ENCODE results near the gene OXCT1.
"Not testable (repeated sequence)": the region's sequence is repeated elsewhere in the genome, so short reads cannot be mapped to it uniquely, and the experiment has no call there.

The OXCT1 gene

GRCh38 chr5:41773799-41774198 is 96.4 kb downstream of the OXCT1 start:
- no peak for DNase-seq (ENCODE audit: low spot score)

GRCh38 chr5:41772785-41773442 is 97.3 kb downstream of the OXCT1 start:
- DNase-seq (ENCODE audit: low spot score), result no peak

GRCh38 chr5:41772056-41772455 is 98.2 kb downstream of the OXCT1 start:
- DNase-seq (ENCODE audit: low spot score), result no peak

GRCh38 chr5:41770799-41771198 is 99.4 kb downstream of the OXCT1 start:
- no peak for DNase-seq (ENCODE audit: low spot score)

- no peak for DNase-seq (ENCODE audit: low spot score)
Measured at GRCh38 chr5:41768692-41769091, 101.5 kb downstream of the OXCT1 start.

GRCh38 chr5:41764650-41765049 is 105.6 kb downstream of the OXCT1 start:
- no peak for DNase-seq (ENCODE audit: low spot score)

GRCh38 chr5:41763574-41763973 is 106.7 kb downstream of the OXCT1 start:
- DNase-seq (ENCODE audit: low spot score), result no peak

- no peak for DNase-seq (ENCODE audit: low spot score)
Measured at GRCh38 chr5:41763081-41763480, 107.1 kb downstream of the OXCT1 start.

GRCh38 chr5:41762426-41762825 is 107.8 kb downstream of the OXCT1 start:
- no peak for DNase-seq (ENCODE audit: low spot score)

- no peak for DNase-seq (ENCODE audit: low spot score)
Measured at GRCh38 chr5:41761663-41762062, 108.6 kb downstream of the OXCT1 start.

GRCh38 chr5:41755705-41756104 is 114.5 kb downstream of the OXCT1 start:
- DNase-seq (ENCODE audit: low spot score), result no peak

GRCh38 chr5:41754857-41755256 is 115.4 kb downstream of the OXCT1 start:
- DNase-seq (ENCODE audit: low spot score), result peak; percentile 41

GRCh38 chr5:41751867-41752266 is 118.4 kb downstream of the OXCT1 start:
- DNase-seq (ENCODE audit: low spot score), result no peak

- DNase-seq (ENCODE audit: low spot score), result no peak
Measured at GRCh38 chr5:41748631-41749030, 121.6 kb downstream of the OXCT1 start.

GRCh38 chr5:41747708-41748107 is 122.5 kb downstream of the OXCT1 start:
- DNase-seq (ENCODE audit: low spot score), result no peak

- DNase-seq (ENCODE audit: low spot score), result no peak
Measured at GRCh38 chr5:41747301-41747700, 122.9 kb downstream of the OXCT1 start.

GRCh38 chr5:41742608-41743007 is 127.6 kb downstream of the OXCT1 start:
- DNase-seq (ENCODE audit: low spot score), result not testable (repeated sequence)

GRCh38 chr5:41738710-41739354 is 131.4 kb downstream of the OXCT1 start:
- DNase-seq (ENCODE audit: low spot score), result no peak

- DNase-seq (ENCODE audit: low spot score), result no peak
Measured at GRCh38 chr5:41736641-41737040, 133.6 kb downstream of the OXCT1 start.

- DNase-seq (ENCODE audit: low spot score), result no peak
Measured at GRCh38 chr5:41735213-41735612, 135.0 kb downstream of the OXCT1 start.

- not testable (repeated sequence) for DNase-seq (ENCODE audit: low spot score)
Measured at GRCh38 chr5:41729381-41729780, 140.8 kb downstream of the OXCT1 start.

GRCh38 chr5:41728281-41728680 is 141.9 kb downstream of the OXCT1 start:
- no peak for DNase-seq (ENCODE audit: low spot score)

- no peak for DNase-seq (ENCODE audit: low spot score)
Measured at GRCh38 chr5:41722359-41722950, 147.8 kb downstream of the OXCT1 start.

- DNase-seq (ENCODE audit: low spot score), result no peak
Measured at GRCh38 chr5:41721516-41721915, 148.7 kb downstream of the OXCT1 start.
